ENCODE measurements around the gene ITGA5.

ITGA5 gene

DNA sequence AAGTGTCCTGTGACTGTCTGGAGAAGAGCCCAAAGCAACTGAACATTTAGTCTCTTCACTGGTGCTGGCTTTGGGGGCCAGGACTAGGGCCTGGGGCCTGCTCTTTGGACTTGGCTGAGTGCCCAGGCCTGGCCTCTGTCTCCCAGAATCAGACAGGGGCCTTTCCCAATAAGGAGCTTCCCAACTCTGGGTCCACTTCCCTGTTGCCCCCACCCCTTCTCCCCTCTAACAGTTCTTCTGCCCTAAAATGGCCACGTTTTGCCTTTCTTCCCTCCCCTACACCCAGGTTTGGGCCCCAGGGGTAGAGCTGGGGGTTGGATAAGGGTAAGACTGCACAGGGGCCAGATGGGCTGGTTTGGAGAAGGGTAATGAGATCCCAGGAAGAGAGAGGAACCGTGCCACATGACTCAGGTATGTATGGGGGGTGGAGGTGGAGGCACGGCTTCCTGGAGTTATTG, 10.0 kb upstream of the ITGA5 start:
- no peak for DNase-seq

DNA sequence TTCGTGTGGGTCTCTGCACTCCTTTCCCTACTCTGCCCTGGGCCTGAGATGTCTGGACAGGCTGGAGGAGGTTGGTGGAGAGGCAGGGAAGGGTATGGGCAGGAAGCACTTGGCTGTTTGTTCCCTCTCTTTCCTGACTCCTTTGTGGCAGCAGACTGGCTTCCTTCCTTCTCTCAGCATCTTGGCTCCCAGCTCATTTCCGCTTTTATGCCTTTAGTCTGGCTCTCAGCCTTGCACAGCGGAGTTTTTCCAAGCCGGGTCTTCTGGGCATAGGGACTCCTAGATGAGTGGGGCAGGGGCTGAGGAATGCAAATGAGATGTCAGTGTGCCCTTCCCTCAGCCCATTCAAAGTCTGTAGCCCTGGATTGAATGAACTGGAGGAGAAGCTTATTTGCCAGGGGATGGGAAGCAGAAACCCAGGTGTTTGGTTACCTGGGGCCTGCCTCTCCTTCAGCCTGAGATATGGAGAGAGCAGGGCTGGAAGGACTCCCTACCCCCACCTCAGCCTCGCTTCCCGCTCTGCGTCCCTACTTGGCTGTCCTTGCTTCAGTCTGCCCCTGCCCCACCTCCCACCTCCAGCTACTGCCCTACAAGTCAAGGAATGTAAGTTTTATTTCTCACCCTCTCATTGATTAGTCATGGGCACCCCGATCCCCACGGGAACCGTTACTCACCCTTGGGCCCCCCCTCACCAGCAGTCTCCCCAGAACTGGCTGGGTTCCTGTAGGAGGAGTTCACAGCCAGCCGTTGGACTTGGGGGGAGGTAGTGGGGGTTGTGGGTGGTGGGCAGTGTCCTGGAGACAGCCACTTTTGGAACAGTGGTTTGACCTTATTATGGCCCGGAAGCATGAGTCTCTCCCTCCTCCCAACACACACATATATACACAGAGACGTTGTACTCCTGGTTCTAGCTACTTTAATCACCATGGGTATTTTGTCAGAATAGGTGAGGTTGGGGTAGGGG, 9.3 kb upstream of the ITGA5 start:
- DNase-seq: no peak

DNA sequence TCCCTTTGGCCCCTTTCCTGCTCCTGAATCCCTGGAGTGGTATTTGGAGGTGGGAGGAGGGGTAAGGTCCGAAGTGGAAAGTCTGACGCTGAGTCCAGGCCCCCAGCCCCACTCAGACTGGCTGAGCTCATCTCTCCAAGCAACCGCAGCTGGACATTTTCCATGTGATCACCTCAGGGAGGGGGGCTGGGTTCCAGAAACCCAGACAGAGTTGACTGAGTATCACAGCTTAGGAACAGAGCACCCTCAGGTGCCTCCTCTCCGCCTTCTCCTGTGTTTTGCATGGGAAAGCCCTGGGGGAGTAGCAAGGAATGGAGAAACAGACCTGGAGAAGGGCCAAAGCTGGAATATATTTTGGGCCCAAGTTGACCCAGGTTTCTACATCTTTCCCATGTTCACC, 8.0 kb upstream of the ITGA5 start:
- DNase-seq: no peak

DNA sequence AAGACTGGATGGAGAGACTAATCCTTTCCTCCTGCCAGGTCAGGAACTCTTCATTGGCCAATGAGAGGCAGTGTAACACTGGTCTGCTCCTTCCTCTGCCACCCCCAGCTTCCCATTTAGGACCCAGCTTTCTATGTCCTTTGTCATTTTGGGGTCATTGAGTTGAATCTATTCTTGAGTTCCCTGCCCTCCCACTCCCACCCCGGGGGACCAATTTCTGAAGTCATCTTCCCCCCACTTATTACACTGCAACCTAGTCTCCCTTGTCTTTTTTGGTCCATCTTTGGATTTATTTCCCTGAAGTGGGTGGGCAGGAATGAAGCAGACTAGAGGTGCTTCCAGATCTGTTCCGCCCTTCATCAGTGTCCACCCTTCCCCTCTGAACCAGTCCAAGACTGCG, 7.6 kb upstream of the ITGA5 start:
- no peak for DNase-seq

DNA sequence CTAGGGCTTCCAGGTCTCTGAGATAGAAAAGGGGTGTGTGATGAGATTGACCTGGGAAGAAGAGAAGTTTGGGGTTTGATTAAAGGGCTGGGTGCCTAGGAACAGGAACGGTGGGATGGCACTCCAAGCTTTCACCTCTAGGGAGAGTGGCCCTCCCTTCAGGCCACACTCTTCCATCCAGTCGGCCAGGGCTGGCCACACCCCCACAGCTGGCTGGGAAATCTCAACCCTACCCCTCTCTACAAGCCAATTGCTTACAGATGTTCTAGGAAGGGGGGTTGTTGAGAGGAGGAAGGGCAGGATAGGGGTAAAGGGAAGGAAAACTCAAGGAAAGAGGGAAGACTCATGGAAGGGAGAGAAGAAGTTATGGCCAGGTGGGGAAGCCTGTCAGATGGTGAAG, 6.6 kb upstream of the ITGA5 start:
- DNase-seq: no peak

DNA sequence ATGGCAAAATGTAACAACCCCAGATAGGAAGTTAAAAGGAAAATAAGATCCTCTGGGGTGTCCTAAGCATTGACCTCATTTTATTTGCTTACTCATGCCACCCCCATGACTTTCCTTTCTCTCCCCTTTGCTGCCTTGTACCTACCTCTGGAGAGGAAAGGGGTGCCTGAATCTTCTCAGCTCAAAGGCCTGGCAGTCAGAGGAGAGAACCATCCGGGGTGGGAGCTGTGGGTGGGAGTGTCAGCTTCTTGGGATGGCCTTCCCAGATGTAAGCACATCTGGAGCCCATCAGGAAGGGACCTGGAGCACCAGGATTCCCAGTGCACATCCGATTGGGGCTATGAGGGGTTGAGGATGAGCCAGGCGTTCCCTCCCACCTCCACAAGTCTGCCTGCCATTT, 5.2 kb upstream of the ITGA5 start:
- no peak for DNase-seq

DNA sequence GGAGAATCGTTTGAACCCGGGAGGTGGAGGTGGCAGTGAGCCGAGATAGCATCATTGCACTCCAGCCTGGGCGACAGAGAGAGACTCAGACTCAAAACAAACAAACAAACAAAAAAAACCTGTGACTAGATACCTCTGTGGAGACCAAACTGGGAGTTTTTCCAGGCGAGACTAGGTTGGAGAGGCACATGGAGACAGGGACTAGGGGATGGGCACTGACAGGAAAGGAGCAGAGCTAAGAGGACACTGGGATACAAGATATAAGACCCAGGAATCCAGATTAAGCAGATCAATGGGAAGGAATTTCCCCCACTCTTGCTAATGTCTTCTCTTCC, 4.7 kb upstream of the ITGA5 start:
- no peak for DNase-seq

DNA sequence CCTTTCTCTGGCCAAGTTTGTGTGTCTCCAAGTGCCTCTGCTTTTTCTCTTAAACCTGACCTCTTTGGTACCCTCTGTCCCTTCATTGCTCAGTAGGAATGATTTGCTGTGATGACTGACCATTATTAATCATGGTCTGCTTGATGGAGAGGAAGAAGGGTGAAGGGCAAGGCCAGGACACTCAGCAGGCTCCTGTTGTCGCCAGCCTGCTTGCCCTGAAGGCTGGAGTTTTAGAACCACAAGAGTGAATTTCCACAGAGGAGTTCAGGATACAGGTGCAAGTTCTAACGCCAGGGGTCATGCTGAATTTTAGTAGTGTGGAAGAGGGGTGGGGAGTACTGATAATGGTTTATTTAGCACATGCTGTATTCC, 2.8 kb upstream of the ITGA5 start:
- no peak for DNase-seq

DNA sequence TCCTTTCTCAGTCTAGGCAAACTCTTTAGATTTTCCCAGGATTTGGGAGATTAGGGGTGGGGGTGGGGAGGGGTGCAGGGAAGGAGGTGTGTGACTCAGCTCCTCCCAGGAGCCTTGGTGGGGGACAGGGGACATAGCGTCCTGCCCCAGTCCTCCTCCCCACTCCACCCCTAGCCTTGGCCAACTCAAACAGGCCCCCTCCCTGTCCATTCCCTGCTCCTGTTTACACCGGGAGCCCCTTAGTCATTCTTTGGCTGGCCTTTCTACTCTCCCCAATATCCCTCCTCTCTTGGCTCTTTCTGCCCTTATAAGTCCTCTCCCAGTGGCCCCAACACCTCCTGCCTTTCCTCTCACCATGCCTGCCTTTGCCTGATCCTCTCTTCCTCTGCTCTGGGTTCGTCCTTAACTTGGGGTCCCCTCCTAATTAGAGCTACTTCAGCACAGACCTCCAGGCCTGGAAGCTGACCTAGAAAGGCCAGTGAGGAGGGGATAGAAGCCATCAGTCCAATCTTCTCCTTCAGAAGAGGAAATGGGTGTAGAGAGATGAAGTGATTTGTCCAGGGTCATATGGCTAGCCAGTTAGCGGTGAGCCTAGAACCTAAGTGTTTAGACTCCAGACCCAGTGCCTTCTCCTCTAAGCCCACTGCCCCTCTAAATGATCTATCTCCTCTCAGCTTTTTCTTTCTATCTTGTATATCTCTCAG, 2.3 kb upstream of the ITGA5 start:
- DNase-seq: no peak

DNA sequence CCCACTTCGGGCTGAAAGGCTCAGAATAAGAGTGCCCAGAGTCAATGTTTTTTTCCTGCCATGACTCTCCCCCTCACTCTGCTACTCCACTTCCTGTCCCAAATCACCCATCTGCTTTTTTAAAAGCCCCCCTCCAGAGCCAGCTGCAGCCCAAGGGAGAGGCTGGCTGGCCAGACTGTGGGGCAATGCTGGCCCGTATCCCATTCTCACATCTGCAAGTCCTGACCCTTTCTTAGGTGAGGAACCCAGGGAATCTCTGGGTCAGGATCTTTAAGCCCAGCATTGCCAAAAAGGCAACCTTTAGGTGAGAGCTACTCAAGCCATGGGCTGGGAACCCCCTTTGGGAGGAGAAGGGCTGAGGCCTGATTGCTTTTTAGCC, 1.7 kb upstream of the ITGA5 start:
- no peak for DNase-seq

DNA sequence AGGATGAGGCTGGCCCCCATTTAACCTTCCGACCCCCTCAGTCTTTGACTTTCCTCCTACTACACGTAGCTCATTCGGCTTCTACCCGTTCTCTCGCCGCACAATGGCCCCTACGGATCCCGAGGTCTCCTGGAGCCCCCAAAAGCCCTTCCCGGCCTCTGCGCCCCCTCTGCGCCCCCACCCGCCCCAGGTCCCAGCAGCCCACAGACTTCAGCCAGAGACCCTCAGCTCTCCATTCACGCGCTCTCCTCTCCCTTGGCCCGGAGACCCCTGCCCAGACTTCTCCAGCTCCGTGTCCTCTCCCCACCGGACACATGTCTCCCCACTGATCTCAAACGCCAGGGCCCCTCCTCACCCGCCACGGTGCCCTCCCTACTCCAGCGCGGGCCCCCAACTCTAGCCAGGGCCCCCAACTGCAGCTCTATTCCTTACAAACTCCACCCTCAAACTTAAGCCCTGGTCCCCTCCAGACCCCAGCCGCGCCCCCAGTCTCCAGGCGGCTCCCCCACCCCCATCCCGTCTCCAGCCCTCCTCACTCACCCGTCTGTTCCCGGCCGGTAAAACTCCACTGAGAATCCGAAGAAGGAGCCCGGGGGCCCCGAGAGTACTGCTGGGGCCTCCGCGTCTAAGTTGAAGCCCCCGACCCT, 502 bp downstream of the ITGA5 start:
- DNase-seq: peak; percentile 36

DNA sequence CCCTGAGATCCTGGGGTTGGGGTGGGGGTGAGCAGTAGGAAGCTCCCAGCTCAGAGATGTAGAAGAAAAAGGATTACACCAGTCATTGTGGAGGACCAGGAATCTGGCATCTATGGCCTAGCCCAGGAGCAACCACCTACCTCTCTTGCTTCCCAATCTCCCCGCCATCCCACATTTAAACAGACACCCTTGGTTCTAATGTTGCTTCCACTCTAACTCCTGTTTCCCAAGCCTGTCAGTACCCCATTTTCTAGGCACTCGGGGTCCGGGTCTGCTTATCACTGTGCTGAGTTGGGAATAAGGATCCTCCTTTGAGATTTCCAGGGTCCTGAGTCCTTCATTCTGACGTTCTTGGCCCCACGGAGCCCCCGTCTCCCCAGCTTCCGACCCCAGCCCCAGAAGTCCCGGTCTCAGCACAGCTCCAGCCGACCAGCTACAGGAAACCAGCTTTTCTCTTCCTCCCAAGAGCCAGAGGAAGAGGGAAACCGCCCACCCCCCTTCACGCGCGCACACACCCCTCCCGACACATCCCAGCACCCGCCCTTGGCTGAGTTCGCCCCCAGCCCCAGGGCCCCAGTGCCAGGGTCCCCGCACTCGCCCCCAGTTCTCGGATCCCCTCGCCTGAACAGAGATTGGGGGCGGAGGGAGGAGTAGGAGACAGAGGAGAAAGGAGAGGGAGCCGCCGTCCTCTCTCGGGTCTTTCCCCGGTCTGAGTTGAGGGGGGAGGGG, 1.2 kb downstream of the ITGA5 start:
- peak; percentile 45 for DNase-seq

DNA sequence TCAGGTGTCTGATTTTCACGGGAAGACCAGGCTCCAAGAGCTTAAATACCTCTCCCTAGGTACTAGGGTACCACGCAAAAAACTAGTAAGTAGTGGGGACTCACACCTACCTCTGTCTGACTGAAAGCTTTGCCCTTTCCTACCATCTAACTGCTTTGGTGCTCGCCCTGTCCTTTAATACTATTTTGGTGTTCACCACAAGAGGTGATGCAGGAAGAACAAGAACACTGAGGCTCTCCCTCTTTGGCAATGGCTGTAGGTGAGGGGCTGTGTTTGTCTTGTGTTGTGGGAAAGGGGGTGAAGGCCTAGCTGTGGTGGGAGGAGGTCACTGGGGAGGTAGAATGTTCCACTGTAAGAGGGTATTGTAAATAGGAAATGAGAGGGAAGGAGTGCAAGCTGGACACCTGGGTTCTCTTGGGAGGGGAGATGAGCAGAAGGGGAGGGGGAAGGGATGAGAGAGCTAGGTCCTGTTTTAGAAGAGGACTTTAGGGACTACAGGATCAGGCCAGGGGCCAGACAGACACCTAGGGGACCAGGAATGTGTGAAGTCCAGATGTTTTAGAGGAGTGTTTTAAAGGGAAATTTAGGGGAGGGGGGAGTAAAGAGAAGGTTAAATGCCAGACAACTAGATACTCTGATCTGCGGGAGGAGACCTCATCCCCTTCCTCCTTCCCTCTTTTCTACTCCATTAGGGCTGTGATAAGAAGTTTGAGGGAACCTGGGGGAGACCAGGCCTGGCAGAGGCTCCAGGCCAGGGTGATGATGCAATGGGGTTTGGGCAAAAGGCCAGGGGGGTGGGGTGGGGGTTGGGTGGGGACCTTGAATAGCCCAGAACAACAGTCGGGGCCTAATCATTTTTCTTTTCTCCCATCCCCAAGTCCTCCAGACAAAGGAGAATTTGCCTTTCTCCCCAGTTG, 2.1 kb downstream of the ITGA5 start:
- DNase-seq: no peak

DNA sequence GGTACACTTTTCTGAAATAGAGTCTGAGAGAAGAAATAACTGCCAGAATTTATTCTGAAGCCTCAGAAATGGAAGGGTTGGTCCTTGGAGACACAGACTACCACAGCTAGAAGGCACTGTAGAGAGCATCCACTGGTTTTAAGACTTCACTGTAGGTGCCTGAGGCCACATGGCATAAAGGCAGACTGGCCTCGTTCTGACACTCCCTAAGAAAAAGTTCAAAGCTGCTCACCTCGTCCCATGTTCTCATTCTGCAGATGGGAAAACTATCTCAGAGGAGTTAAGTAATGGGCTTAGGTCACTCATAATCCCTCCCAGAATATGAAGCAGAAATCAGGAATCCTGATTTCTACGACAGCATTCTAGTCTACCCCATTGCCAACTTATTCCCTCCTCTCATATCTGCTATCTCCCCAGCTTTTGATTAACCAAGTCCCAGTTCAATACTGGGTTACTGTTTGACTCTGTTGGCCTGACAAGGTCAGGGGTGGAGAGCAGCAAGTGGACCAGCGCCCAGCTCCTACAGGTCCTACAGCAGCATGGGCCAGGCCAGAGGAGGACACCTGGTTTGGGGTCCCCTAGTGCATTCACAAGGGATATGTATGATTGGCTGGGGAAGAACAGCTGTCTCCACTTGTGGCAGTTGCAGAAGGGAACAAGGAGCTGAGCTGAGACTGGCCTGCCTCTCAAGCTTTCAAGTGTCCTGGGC, 3.7 kb downstream of the ITGA5 start:
- DNase-seq: no peak

DNA sequence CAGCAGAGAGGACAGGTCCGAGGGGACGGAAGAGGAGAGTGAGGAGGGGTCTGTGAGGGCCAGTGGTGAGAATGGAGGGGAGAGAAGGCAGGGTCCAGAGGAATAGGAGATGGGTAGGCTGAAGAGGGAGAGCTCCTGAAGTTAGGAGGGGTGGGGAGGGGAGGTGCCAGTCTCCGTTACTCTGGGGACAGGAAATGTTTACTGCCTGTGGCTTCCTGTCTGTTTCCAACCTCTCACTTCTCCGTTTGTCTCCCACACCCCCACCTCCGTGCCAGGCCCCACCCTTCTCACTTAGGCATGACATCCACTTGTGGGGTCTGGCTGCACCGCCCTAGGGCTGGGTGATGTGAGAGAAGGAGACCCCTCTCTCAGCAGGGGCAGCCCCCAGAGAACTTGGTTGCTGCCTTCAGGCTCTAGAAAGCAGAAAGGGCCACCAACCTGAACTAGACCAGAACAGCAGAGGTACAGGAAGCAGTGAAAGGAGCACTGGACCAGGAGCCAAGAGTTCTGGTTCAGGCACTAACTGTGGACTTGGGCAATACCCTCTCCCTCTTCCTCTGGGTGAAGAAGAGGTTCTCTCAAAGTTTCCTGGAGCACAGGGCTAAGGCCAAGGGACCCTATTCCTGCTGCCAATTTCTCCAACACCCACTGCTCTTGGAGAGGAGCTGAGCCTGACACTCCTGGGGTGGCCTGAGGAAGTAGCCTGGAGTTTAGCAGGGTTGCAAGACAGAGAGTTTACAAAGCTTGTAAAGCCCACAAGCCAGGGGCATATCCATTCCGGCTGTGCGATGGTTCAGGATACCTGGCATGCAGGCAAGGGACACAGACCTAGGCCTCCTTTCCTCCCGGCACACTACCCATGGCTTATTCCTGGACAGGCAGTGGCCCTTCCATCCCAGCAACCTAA, 5.5 kb downstream of the ITGA5 start:
- DNase-seq: peak; percentile 79

DNA sequence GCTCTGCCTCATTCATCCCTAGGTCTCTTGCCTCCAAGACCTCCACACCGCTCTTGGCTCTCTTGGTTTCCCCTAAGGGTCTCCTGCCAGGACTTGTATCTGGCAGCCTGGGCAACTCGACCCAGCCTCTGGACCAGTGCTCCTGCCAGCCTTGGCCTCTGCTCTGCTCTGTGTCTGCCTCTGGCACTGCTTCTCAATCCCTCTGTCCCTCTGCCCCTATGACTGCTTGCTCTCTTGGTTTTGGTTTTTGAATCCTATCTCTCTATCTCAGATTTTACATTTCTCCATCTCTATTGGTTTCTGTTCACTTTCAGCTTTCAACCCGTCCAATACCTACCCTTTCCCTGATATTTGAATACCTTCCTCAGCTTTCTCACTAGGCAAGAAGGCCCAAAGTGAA, 6.3 kb downstream of the ITGA5 start:
- no peak for DNase-seq

DNA sequence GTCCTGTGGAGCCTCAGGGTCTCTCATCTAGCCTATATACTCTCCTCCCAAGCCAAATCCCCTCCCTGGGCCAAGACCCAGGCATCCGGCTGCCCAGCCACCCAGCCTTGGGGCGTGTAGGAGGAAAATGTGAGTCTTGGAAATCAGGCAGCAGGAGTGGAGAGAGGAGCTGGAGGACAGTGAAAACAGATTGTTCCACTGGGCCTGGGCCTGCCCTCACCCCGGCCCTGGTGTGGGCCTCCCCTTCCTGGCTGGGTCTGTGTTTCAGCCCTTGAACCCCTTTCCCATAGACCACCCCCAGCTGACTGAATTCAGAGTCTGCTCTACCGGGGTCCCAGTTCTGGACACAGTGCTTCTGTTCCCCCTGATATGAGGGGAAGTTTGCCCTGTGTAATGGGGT, 6.7 kb downstream of the ITGA5 start:
- no peak for DNase-seq

DNA sequence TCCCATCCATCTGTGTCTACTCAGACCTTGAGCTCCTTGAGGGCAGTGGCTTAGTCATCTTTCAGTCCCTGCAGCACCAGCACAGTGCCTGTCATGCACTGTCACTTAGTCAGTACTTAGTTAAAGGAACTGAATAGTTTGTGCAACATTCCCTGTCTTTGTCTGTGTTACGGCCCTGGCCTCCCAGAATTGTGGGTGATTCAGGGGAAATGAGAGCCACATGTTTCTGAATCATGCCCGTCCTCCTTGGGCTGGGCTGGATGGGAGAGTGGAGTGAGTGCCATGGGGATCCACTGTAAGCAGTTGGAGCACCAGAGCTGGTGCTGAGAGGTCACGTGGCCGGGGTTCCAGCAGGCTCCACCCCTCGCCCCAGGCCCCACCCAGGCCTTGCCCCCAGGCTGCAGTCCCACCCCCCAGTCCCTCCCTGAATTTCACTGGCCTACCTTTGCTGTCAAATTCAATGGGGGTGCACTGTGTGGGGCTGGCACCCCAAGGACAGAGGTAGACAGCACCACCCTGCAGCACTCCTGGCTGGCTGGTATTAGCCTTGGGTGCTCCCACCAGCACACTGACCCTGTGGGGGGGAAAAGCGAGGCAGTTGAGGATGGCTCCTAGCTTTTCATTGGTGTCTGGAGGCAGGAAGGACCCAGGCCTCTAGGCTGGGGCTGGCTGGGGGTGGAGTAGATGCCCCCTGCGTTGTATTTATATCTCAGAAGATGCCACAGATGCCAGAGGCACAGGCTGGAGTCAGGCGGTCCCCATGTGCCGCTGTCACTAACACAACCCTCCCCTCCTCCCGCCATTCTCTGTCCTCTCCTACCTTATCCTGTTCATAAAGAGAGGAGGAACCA, 7.5 kb downstream of the ITGA5 start:
- peak; percentile 76 for DNase-seq

DNA sequence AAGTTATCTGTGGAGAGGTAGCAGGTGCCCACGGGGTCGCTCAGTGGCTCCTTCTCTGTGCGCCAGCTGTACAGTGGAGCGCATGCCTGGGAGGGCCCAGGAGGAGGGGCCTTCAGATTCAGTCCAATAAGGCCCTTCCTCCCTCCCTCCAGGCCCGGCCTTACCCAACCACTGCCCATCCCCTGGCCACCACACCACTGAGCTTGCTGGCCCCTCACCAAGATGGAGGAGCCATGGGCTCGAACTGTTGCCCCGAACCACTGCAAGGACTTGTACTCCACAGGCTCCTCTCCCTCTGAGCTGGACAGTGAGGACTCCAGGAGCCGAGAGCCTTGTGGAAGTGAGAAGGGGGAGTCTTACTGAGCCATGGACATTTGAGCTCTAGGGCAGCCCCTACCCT, 9.8 kb downstream of the ITGA5 start:
- DNase-seq: no peak
